K562 (cell line): ENCODE results near the gene ABHD8. TPM values are rescaled to one million over a fixed set of nuclear protein-coding genes. Genes with fewer than 3 reads are reported as not detected.
A peak's percentile ranks its signal among the peaks of the same experiment; 100 is the strongest.

ENCODE experiments used
- GTF2B ChIP-seq: IDR thresholded peaks from 2 replicates; pipeline ENCODE4 v1.6.1; 2011; ENCODE audit not compliant: insufficient read length; ENCODE audit errors: extremely low read depth
- LCOR ChIP-seq: sonication (generic); formaldehyde crosslinking; IDR thresholded peaks from 2 replicates; pipeline ENCODE4 v1.8.0; 2022; ENCODE audit warnings: mild to moderate bottlenecking, missing genetic modification reagents
- RBFOX2 ChIP-seq: fragments of 200-400 bp; formaldehyde crosslinking; IDR thresholded peaks from 2 replicates; pipeline ENCODE4 v1.6.1; 2017; ENCODE audit warnings: low read depth, mild to moderate bottlenecking, low read length, moderate library complexity
- SMARCA5 ChIP-seq: fragments of 450-650 bp; IDR thresholded peaks from 2 replicates; pipeline ENCODE4 v1.6.1; 2016
- ZNF12 ChIP-seq: sonication (generic); formaldehyde crosslinking; IDR thresholded peaks from 2 replicates; pipeline ENCODE4 v1.4.0; 2020; ENCODE audit warnings: mild to moderate bottlenecking, missing genetic modification reagents
- ZNF740 ChIP-seq, 3 experiments: fragments of 200-800 bp in 1 of 3; sonication (Bioruptor generic) in 1 of 3; sonication (generic) in 1 of 3; formaldehyde crosslinking in 1 of 3; IDR thresholded peaks; 2 replicates each; pipeline versions ENCODE4 v1.6.1 to v1.8.0; 2016 to 2022; ENCODE audit warnings: mild to moderate bottlenecking in 2 of 3, missing compliant biosample characterization in 2 of 3, missing genetic modification characterization in 2 of 3, missing genetic modification reagents in 1 of 3
- polyA plus RNA-seq, 8 experiments: library from polyadenylated mRNA; depleted of rRNA in 4 of 8; stranded (reverse) in 5 of 8; unstranded in 3 of 8; fragments of >200 nt; fragmentation: Nextera tagmentation in 2 of 8; fragmentation: Illumina TruSeq in 1 of 8; extraction: Ambion mirVana in 2 of 8; extraction: Trizol in 1 of 8; gene quantifications; 2 replicates each; pipeline versions ENCODE4 v1.2.1 to v1.2.3, GENCODE V29; 2011 to 2014; ENCODE audit warnings: inconsistent platforms in 1 of 8, missing spikeins in 1 of 8
- total RNA-seq, 7 experiments: library from RNA; depleted of rRNA in 6 of 7; stranded (reverse); fragments of >200 nt in 6 of 7; fragmentation: Illumina TruSeq in 2 of 7; extraction: Trizol in 2 of 7; gene quantifications; 2 replicates each; pipeline versions ENCODE4 v1.2.1 to v1.2.3, GENCODE V29; 2011 to 2021; ENCODE audit warnings: low replicate concordance in 1 of 7
- TF ChIP-seq, protein P1 (sequence below), 2 experiments: fragments of 450-650 bp; formaldehyde crosslinking in 1 of 2; IDR thresholded peaks; 2 replicates each; pipeline versions ENCODE4 v1.4.0 to v1.6.1; 2014 to 2020; ENCODE audit warnings: mild to moderate bottlenecking in 2 of 2, borderline replicate concordance in 1 of 2, low read depth in 1 of 2
- TF ChIP-seq, protein P2 (sequence below): IDR thresholded peaks from 2 replicates; pipeline ENCODE4 v1.6.1; 2014; ENCODE audit warnings: antibody characterized with exemption

The ABHD8 gene
- total and polyA plus RNA-seq, 9 of the 15 experiments (the other 6 are each of a cell fraction or from before 2014, with no cell fraction given), result 0.04 to 6.6 (median 2.0) TPM; not detected in 1

DNA sequence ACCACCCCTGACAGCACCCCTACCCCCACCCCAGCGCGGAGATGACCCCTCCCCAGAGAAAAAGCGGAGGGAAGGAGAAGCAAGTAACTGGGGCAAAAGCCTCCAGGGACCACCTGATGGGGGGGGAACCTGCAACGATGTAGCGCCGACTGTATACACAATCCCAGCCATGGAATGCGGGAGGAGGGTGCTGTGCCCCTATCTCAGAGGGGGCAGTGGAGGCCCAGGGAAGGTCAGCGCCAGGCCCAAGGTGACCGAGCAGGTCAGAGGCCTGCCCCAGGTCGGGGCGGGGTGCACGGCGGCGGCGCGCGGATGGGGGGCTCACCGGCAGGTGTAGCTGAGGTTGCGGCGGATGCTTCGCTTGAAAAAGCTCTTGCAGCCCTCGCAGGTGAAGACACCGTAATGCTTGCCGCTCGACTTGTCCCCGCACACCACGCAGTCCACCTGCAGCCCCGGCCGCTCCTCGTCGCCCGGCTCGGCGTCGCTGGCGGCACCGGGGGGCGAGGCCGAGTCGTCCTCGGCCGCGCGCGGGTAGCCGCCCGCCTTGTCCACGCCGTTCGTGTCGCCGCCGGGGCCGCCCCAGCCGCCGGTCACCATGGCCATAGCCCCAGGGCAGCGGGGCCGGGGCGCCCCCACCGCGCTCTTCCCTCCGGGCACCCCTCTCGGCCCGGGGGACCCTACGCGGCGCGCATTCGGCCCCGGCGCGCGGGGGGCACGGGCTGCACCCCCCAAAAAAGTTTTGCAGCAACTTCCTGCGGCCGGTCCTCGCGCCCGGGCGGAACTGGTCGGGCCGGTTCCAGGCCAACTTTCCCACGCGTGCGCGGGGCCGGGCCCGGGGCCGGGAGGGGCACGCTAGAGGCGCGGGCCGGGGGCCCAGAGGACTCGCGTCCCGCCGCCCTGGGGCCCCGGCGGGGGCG is 58.3 kb downstream of the ABHD8 start (continued):
- TF ChIP-seq ZNF740 (CRISPR knock-in tag; IDR thresholded peaks at IDR 0.05), result peak; percentile 97
- peak in 1 of 2 experiments; percentile 81; a peak in 2 of 4 replicates for TF ChIP-seq ZNF740 (tag; IDR thresholded peaks at IDR 0.05)
- peak; percentile 48; the same call in 1 of the 2 replicates for TF ChIP-seq RBFOX2
- TF ChIP-seq, protein P1, sequence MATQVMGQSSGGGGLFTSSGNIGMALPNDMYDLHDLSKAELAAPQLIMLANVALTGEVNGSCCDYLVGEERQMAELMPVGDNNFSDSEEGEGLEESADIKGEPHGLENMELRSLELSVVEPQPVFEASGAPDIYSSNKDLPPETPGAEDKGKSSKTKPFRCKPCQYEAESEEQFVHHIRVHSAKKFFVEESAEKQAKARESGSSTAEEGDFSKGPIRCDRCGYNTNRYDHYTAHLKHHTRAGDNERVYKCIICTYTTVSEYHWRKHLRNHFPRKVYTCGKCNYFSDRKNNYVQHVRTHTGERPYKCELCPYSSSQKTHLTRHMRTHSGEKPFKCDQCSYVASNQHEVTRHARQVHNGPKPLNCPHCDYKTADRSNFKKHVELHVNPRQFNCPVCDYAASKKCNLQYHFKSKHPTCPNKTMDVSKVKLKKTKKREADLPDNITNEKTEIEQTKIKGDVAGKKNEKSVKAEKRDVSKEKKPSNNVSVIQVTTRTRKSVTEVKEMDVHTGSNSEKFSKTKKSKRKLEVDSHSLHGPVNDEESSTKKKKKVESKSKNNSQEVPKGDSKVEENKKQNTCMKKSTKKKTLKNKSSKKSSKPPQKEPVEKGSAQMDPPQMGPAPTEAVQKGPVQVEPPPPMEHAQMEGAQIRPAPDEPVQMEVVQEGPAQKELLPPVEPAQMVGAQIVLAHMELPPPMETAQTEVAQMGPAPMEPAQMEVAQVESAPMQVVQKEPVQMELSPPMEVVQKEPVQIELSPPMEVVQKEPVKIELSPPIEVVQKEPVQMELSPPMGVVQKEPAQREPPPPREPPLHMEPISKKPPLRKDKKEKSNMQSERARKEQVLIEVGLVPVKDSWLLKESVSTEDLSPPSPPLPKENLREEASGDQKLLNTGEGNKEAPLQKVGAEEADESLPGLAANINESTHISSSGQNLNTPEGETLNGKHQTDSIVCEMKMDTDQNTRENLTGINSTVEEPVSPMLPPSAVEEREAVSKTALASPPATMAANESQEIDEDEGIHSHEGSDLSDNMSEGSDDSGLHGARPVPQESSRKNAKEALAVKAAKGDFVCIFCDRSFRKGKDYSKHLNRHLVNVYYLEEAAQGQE (IDR thresholded peaks at IDR 0.05; ENCODE audit: borderline replicate concordance), result 0 out of 2 replicates have a peak, but pooled peaks have one; percentile 17
- TF ChIP-seq, protein P1 (CRISPR knock-in tag; IDR thresholded peaks at IDR 0.05; ENCODE audit: low read depth), result no peak
- TF ChIP-seq ZNF12 (CRISPR knock-in tag), result no peak
- TF ChIP-seq SMARCA5, result no peak
- no peak for TF ChIP-seq LCOR (CRISPR knock-in tag)
- TF ChIP-seq, protein P2, sequence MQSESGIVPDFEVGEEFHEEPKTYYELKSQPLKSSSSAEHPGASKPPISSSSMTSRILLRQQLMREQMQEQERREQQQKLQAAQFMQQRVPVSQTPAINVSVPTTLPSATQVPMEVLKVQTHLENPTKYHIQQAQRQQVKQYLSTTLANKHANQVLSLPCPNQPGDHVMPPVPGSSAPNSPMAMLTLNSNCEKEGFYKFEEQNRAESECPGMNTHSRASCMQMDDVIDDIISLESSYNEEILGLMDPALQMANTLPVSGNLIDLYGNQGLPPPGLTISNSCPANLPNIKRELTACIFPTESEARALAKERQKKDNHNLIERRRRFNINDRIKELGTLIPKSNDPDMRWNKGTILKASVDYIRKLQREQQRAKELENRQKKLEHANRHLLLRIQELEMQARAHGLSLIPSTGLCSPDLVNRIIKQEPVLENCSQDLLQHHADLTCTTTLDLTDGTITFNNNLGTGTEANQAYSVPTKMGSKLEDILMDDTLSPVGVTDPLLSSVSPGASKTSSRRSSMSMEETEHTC, result no peak
- no peak for TF ChIP-seq GTF2B
